NCI-H187 (cell line): Measurements from ENCODE around the gene ERLIN1.

Experiments used
- DNase-seq, 2 experiments: peaks; one replicate each; lab custom pipeline; 2025; lab: John Stamatoyannopoulos, UW

Gene ERLIN1

GRCh38 chr10:100185364-100186252, at the start of gene ERLIN1:
ERLIN1 (minus strand) TSS chr10:100186029; CDS start chr10:100185626, 403 bp downstream.
- peak; percentile 67 to 69 for DNase-seq

GRCh38 chr10:100232101-100232500, 46.3 kb upstream of the ERLIN1 start:
- no peak for DNase-seq

- no peak for DNase-seq
These were observed 44.1 kb upstream of the ERLIN1 start for GRCh38 chr10:100229819-100230422.

GRCh38 chr10:100223879-100224278, 38.0 kb upstream of the ERLIN1 start:
- no peak for DNase-seq

GRCh38 chr10:100222529-100222928, 36.7 kb upstream of the ERLIN1 start:
- no peak for DNase-seq

- DNase-seq: no peak
These were observed 30.2 kb upstream of the ERLIN1 start for GRCh38 chr10:100216006-100216405.

GRCh38 chr10:100209303-100209702, 23.5 kb upstream of the ERLIN1 start:
- no peak for DNase-seq

- DNase-seq: no peak
These were observed 22.4 kb upstream of the ERLIN1 start for GRCh38 chr10:100208276-100208675.

GRCh38 chr10:100204370-100204769, 18.5 kb upstream of the ERLIN1 start:
- DNase-seq: no peak

- no peak for DNase-seq
These were observed 15.7 kb upstream of the ERLIN1 start for GRCh38 chr10:100201549-100201948.

- DNase-seq: no peak
These were observed 8.9 kb upstream of the ERLIN1 start for GRCh38 chr10:100194711-100195110.

- DNase-seq: no peak
These were observed 6.5 kb upstream of the ERLIN1 start for GRCh38 chr10:100192350-100192749.

- peak in 1 of 2 experiments; percentile 44 for DNase-seq
These were observed 704 bp upstream of the ERLIN1 start for GRCh38 chr10:100186253-100187212.

GRCh38 chr10:100184840-100185239, 989 bp downstream of the ERLIN1 start:
- no peak for DNase-seq

- no peak for DNase-seq
These were observed 1.4 kb downstream of the ERLIN1 start for GRCh38 chr10:100184426-100184825.

- DNase-seq: no peak
These were observed 2.3 kb downstream of the ERLIN1 start for GRCh38 chr10:100183481-100183880.

GRCh38 chr10:100182908-100183307, 2.9 kb downstream of the ERLIN1 start:
- DNase-seq: no peak

- DNase-seq: no peak
These were observed 3.5 kb downstream of the ERLIN1 start for GRCh38 chr10:100182281-100182680.

- no peak for DNase-seq
These were observed 10.0 kb downstream of the ERLIN1 start for GRCh38 chr10:100175875-100176274.

- no peak for DNase-seq
These were observed 10.8 kb downstream of the ERLIN1 start for GRCh38 chr10:100174699-100175677.

- no peak for DNase-seq
These were observed 12.8 kb downstream of the ERLIN1 start for GRCh38 chr10:100173035-100173434.
